NT2/D1 (cell line): ENCODE measurements around the gene UGT1A10.

ENCODE experiments used
- SUZ12 ChIP-seq: IDR thresholded peaks from 2 replicates; pipeline ENCODE4 v1.6.1; 2011; ENCODE audit not compliant: insufficient read length, insufficient read depth; ENCODE audit errors: extremely low read depth
- YY1 ChIP-seq: IDR thresholded peaks from 2 replicates; pipeline ENCODE4 v1.6.1; 2011; ENCODE audit not compliant: insufficient read length, insufficient read depth

DNA sequence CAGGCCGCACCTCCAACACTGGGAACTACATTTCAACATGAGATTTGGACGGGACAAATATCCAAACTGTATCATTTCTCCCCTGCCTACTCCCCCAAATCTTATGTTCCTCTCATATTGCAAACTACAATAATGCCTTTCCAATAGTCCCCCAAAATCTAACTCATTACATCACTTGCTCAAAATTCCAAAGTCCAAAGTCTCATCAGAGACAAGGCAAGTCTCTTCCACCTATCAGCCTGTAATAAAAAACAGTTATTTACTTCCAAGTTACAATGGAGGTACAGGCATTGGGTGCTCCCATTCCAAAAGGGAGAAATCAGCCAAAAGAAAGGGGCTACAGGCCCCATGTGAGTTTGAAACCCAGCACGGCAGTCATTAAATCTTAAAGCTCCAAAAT is 31.4 kb upstream of the UGT1A10 start:
- no peak for TF ChIP-seq YY1
- no peak for TF ChIP-seq SUZ12
